GM19324 (cell line): ENCODE data around the gene PDE4D.

Source experiments
- ATAC-seq: cut with Tn5 transposase; IDR thresholded peaks from one replicate; pipeline ENCODE4 v1.9.1; 2021; ENCODE audit warnings: mild to moderate bottlenecking, moderate library complexity; ENCODE audit not compliant: unreplicated experiment, low FRiP score

The PDE4D gene

GRCh38 chr5:59533730-59534108 lies 359.8 kb downstream of the PDE4D start:
- no peak for ATAC-seq

DNA sequence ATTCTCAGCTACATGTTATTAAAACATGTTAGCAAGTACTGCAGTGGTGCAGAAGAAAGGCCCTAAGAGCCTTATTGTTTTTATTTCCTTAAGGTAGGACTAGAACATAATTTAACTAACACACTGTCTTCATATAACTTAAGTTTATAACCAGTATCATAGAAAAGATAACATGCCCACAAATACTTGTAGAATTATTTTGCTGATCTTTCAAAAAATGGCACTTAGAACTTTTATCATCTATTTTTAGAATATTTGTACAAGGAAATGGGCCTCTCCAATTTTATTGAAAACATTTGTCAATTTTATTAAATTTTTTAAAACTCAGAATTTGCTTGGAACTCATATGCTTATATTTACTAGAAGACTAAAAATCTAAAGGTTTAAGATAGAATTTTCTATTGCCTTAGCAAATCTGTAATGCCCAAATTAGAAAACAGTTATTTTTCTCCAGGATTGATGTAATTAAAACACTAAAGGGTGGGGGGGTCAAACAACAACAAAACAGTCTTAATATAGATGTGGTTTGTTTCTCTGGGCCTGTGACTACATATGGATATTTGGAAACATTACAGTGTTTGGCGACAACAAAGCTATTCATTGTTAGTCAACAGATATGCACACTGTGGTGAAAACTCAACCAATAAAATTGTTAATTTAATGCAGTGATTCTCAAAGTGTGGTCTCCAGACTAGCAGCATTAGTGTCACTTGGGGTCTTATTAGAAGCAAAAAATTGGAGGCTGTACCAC lies 360.4 kb downstream of the PDE4D start:
- no peak for ATAC-seq

GRCh38 chr5:59529239-59529638 lies 364.3 kb downstream of the PDE4D start:
- no peak for ATAC-seq

GRCh38 chr5:59528202-59528862 lies 365.2 kb downstream of the PDE4D start:
- no peak for ATAC-seq

- no peak for ATAC-seq
Measured at GRCh38 chr5:59525957-59526356, 367.6 kb downstream of the PDE4D start.

DNA sequence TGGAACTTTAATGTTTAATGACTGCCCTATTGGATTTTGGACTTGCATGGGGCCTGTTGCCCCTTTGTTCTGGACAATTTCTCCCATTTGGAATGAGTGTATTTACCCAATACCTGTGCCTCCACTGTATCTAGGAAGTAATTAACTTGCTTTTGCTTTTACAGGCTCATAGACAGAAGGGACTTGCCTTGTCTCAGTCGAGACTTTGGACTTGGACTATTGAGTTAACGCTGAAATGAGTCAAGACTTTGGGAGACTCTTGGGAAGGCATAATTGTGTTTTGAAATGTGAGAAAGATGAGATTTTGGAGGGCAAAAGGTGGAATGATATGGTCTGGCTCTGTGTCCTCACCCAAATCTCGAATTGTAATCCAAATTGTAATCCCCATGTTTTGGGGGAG lies 368.2 kb downstream of the PDE4D start:
- no peak for ATAC-seq

- ATAC-seq, result no peak
Measured at GRCh38 chr5:59522201-59522831, 371.2 kb downstream of the PDE4D start.

- no peak for ATAC-seq
Measured at GRCh38 chr5:59521476-59521875, 372.1 kb downstream of the PDE4D start.

DNA sequence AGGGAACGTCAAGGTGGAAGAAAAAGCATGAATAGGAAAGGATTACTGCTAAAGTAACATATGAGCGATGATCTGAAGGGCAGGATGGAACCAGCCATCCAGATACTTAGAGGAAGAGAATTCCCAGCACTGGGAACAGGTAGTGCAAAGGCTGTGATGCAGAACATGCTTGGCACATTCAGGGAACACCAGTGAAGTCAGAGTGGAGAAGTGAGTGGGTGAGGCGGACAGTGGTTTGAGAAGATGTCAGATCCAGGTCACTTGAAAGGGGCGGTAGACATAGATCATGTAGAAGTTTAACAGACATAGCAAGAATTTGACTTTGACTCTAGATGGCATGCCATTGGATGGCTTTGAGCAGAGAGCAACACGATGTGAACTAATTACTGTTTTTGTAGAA lies 374.2 kb downstream of the PDE4D start:
- ATAC-seq, result no peak

DNA sequence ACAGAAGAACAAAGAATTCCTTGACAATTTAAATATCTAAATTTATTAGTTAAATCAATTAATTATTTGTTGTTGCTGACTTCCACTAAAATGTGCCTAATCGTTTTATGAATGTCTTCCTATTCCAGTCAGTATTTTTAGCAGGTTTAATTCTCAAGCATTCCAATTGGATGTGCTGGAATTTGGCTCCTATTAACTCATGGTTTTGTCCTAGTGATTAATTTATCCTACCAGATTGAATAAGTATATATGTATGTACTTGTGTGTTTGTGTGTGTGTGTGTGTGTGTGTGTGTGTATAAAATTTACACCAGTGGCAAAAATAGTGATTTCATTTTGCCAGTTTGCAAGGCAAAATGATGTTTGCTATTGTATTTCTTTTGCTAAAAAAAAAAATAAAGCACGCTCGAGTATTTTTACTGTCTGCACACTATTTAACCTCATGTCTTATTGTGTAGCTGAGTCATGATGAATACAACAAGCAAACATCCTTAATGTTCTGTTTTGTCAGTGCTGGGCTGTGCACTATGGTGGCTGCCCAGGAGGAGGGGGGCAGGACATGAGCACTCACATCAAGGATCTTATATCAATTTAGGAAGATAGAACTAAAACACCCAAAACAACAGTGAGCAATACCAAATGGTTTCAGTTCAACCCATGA lies 375.5 kb downstream of the PDE4D start:
- ATAC-seq, result no peak

GRCh38 chr5:59516161-59516560 lies 377.4 kb downstream of the PDE4D start:
- ATAC-seq, result no peak

GRCh38 chr5:59506285-59506877 lies 387.1 kb downstream of the PDE4D start:
- ATAC-seq, result no peak

DNA sequence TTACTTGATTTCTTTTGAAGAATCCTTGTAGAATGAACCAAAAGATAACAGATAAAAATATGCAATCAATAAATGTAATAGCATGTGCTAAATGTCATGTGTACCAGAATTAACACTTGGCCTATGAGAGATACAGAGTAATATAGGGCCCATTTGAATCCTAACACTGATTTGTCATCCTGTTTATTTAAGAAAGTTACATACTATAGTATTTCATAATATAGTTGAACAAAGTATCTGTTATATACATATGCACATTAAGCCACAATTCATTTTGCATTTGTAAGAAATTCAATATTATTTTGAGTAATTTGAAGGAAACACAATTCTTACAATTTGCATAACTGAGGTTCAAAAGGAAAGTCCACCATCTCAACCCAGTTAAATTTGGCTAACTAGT lies 389.5 kb downstream of the PDE4D start:
- no peak for ATAC-seq

- ATAC-seq, result no peak
Measured at GRCh38 chr5:59503220-59503619, 390.3 kb downstream of the PDE4D start.

DNA sequence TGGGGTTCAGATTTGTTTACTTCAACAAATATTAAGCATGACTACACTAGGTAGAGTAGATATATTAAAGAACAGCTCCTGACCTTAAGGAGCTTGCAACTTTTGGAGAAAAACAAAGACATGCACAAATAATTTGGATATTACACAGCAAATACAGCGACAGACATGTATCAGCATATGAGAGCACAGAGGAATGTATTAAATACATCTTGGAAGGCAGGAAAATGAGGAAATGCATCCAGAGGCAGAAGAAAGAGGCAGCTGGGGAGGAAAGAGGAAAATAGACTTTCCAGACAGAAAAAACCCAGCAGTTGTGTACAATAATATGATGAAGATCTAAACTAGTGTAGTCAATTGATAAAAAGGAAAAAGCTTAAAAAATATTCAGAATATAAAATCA lies 392.2 kb downstream of the PDE4D start:
- ATAC-seq, result no peak

- no peak for ATAC-seq
Measured at GRCh38 chr5:59500014-59500413, 393.5 kb downstream of the PDE4D start.

DNA sequence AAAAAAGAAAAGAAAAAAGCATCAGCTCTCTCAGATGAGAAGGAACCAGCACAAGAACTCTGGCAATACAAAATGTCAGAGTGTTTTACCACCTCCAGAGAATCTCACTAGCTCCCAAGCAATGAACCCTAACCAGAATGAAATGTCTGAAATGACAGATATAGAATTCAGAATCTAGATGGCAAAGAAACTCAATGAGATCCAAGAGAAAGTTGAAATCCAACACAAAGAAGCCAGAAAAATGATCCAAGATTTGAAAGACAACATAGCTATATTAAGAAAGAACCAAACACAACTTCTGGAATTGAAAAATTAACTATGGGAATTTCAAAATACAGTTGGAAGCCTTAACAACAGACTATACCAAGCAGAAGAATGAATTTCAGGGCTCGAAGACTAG lies 396.3 kb downstream of the PDE4D start:
- ATAC-seq, result no peak

DNA sequence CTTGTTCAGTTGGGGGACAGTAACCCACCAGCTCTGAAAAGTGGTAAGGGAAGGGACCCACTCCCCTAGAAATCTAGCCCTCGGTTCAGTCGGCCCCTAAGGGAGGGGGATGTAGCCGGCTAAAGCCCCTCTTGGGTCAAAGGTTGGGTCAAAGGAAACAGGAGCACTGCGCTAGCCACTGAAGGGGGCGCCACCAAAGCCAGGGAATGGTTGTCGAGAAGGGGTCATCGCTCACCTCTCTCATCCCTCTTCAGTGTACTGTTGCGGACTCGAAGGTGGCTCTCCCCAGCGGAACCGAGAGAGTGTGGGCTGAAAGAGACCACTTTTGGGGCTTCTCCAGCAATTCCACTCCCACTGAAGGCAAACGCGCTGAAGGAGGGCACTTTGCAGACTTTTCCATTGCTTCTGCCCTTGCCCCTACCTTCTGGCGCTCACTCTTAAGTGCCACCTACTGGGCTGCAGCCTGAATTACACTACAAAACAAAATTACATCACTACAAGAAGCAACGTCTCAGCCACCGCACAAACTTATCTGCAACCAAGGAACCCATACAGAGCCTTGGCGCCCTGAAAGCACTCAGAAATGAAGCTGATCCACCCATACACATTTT lies 396.9 kb downstream of the PDE4D start:
- ATAC-seq, result no peak

DNA sequence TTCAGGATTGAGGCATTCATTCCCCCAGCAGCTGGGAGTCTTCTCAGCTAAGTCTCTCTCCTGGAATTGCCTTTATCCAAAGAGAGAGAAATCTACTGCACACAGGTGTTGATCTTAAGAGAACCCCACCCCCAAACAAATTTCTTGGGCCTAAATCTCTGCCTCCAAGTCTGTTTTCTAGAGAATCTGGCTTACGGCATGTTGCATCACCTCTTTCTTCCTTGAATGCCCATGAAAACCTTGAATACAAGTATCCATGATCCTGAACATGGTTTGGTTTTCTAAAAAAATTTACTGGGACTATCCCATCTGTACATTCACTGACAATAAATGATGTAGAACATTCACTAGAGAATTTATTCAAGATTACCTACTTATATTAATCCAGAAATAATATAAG lies 401.6 kb downstream of the PDE4D start:
- ATAC-seq, result no peak

- ATAC-seq, result no peak
Measured at GRCh38 chr5:59489551-59489950, 404.0 kb downstream of the PDE4D start.
